ENCODE measurements around the gene BTN2A1.

DNA sequence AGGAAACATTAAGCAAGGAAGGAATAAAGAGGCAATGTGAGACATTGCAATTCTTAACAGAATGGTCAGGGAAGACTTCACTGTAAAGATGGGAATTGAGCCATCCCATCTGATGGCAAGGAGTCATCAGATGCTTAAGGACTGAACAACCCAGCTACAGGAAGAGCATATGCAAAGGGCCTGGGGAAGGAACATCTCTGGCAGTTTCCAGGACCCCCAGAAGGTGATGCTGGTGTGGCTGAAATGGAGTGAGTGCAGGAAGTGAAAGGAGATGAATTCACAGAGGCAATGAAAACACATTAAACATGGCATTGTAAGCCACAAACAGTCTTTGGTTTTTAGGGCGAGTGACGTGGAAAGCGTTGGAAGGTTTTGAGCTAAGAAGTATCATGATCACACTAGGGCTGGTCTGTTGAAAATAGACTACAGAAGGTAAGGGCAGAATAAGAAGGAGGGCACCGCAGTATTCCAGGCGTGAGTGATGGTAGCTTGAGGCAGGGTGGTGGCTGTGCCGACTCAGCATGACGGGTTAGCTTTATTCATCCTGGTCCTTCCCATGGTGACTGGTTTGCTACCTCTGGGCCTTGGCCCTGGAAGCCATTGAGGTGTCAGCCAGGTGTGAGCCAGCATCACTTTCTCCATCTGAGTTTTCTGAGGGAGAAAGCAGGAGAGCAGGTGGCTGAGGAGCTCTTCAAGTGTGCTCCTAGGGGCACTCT is 6.8 kb downstream of the BTN2A1 start:
- TF ChIP-seq, protein P1, sequence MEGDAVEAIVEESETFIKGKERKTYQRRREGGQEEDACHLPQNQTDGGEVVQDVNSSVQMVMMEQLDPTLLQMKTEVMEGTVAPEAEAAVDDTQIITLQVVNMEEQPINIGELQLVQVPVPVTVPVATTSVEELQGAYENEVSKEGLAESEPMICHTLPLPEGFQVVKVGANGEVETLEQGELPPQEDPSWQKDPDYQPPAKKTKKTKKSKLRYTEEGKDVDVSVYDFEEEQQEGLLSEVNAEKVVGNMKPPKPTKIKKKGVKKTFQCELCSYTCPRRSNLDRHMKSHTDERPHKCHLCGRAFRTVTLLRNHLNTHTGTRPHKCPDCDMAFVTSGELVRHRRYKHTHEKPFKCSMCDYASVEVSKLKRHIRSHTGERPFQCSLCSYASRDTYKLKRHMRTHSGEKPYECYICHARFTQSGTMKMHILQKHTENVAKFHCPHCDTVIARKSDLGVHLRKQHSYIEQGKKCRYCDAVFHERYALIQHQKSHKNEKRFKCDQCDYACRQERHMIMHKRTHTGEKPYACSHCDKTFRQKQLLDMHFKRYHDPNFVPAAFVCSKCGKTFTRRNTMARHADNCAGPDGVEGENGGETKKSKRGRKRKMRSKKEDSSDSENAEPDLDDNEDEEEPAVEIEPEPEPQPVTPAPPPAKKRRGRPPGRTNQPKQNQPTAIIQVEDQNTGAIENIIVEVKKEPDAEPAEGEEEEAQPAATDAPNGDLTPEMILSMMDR (IDR thresholded peaks at IDR 0.05): no peak
- TF ChIP-seq POLR2A (IDR thresholded peaks at IDR 0.05): no peak
